ENCODE data around the gene FBH1. TPM values are rescaled to one million over a fixed set of nuclear protein-coding genes. Genes with fewer than 3 reads are reported as not detected.

Gene FBH1
- total RNA-seq, 1 donor from 2014 or later = 73.3 TPM

DNA sequence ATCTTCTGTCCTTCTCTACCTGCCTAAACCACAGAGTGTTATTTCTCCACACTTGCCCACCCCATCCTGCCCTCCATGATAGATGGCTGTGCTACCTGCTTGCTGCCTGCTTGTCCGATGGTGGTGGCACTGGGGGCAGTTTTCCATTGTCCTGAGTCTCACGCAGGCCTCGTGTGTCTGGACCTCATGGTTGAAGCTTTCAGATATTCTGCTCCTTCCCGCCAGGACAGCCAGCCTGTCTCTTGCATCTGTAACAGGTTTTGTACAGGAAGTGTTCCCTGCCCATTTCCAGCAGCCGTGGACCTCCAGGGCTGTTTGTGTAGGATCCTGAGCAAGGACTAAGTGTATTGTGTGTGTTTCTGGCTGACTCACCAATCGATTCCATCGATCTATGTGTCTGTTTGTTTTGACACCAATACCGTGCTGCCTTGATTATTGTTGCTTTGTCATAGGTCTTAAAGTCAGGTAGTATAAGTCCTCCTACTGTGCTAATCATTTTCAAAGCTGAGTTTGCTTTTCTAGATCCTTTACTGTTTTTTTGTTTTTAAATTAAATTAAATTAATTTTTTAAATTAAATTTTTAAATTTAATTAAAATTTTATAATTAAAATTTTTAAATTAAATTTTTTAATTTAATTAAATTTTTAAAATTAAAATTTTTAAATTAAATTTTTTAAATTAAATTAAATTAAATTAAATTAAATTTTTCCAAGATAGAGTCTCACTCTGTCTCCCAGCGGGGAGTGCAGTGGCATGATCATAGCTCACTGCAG lies 78.8 kb downstream of the FBH1 start:
- no peak for DNase-seq
- Histone ChIP-seq H3K4me1 (peaks cover 24% of the 10 kb centered on the region), H3K27ac (no peak overlapping the region), H3K4me3 (no peak overlapping the region), H3K27me3 (no peaks in the 10 kb centered on the region), H3K9me3 (no peaks in the 10 kb centered on the region), H3K36me3 (peaks cover 4% of the 10 kb centered on the region)
- TF ChIP-seq, protein P1, sequence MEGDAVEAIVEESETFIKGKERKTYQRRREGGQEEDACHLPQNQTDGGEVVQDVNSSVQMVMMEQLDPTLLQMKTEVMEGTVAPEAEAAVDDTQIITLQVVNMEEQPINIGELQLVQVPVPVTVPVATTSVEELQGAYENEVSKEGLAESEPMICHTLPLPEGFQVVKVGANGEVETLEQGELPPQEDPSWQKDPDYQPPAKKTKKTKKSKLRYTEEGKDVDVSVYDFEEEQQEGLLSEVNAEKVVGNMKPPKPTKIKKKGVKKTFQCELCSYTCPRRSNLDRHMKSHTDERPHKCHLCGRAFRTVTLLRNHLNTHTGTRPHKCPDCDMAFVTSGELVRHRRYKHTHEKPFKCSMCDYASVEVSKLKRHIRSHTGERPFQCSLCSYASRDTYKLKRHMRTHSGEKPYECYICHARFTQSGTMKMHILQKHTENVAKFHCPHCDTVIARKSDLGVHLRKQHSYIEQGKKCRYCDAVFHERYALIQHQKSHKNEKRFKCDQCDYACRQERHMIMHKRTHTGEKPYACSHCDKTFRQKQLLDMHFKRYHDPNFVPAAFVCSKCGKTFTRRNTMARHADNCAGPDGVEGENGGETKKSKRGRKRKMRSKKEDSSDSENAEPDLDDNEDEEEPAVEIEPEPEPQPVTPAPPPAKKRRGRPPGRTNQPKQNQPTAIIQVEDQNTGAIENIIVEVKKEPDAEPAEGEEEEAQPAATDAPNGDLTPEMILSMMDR (IDR thresholded peaks at IDR 0.05) = no peak
- ATAC-seq = no peak
- intact Hi-C loops (cut with DNase I) = no loop called here

DNA sequence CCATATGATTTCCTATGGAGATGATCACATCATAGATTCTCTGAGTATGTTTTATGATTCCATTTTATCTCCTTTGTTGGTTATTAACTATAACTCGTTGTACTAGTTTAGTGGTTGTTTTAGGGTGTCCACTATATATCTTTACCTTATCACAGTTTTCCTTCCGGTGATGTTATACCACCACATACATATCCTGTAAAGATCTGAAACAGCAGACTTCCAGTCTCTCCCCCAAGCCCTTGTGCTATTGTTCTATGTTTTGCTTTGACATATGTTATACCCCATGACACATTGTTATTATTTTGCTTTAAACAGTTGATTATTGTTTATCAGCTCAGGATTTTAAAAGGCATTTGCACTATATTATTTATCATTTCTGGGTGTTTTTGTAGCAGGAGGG lies 80.0 kb downstream of the FBH1 start:
- Histone ChIP-seq H3K4me3 (no peak overlapping the region), H3K36me3 (no peaks in the 10 kb centered on the region), H3K27ac (peak overlapping the region; percentile 17), H3K9me3 (no peaks in the 10 kb centered on the region), H3K27me3 (no peaks in the 10 kb centered on the region), H3K4me1 (peaks cover 31% of the 10 kb centered on the region)
- DNase-seq (no peak), ATAC-seq (no peak)
- intact Hi-C loops (cut with DNase I) = no loop called here
- TF ChIP-seq, protein P1 (IDR thresholded peaks at IDR 0.05) = no peak

DNA sequence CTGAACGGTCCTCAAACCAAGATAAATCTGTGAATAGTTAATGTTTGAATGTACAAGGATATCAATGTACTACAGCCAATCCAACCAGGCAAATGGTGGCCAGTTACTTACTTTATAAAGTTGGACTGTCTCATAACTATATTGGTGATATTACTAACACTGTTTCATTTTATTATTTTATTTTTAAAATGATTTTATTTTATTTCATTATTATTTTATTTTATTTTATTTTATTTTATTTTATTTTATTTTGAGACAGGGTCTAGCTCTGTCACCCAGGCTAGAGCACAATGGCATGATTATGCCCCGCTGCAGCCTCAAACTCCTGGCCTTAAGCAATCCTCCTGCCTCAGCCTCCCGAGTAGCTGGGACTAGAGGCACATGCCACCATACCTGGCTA lies 80.5 kb downstream of the FBH1 start:
- Histone ChIP-seq H3K4me3 (no peak overlapping the region), H3K4me1 (peaks cover 35% of the 10 kb centered on the region), H3K9me3 (no peaks in the 10 kb centered on the region), H3K27ac (peak overlapping the region; percentile 71), H3K36me3 (no peaks in the 10 kb centered on the region), H3K27me3 (no peaks in the 10 kb centered on the region)
- TF ChIP-seq, protein P1 (IDR thresholded peaks at IDR 0.05) = no peak
- no peak for ATAC-seq
- no peak for DNase-seq
- intact Hi-C loops (cut with DNase I) = no loop called here

DNA sequence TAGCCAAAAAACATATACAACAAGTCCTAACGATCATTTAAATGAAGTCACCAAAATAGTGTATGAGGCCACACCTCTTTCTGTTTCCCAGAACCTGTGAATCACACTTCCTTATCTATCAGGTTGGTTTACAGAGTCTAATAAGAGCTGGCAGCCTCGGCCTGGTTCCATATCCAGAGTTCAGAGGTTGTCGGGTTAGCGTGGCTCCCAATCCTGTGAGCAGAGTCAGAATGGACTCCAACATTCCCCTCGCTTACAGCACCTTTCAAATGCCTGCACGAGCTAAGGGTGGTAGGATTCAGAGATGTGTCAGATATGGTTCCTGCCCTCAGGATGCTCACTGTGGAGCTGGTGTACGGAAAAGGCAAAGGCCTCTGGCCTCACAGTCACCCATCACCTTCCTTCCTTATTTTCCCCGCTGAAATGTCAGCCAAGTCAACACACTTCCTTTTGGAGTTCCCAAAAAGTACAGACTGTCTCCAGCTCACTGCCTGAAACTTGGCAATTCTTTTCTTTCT lies 81.3 kb downstream of the FBH1 start:
- peak; percentile 73 for ATAC-seq
- Histone ChIP-seq H3K36me3 (no peaks in the 10 kb centered on the region), H3K9me3 (no peaks in the 10 kb centered on the region), H3K4me3 (no peak overlapping the region), H3K27me3 (no peaks in the 10 kb centered on the region), H3K4me1 (peaks cover 39% of the 10 kb centered on the region), H3K27ac (peak overlapping the region; percentile 71)
- intact Hi-C loops (cut with DNase I) = no loop called here
- DNase-seq = no peak
- TF ChIP-seq, protein P1 (IDR thresholded peaks at IDR 0.05) = no peak

DNA sequence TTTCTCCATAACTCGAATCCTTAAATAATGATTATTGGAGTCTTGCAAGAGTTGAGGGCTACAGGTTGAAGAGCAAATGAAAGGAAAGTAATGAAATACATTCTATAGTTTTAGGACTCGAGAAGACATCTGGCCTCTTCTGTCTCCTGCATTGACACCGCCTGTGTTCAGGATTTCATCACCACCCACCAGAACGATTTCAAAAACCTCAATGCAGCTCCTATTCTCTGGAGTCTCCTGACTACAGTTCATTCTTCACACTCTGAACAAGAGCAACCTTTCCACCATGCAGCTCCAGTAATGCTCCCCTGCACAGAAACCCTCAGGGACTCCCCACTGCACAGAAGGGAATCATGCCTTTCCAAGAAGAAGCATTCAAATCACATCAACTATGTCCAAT lies 81.8 kb downstream of the FBH1 start:
- intact Hi-C loops (cut with DNase I) = no loop called here
- peak overlapping the region; percentile 71 for H3K27ac ChIP-seq
- DNase-seq (no peak), ATAC-seq (no peak)
- H3K27me3 ChIP-seq = no peaks in the 10 kb centered on the region
- no peak overlapping the region for H3K4me3 ChIP-seq
- TF ChIP-seq, protein P1 (IDR thresholded peaks at IDR 0.05) = no peak
- no peaks in the 10 kb centered on the region for H3K36me3 ChIP-seq
- peaks cover 39% of the 10 kb centered on the region for H3K4me1 ChIP-seq
- H3K9me3 ChIP-seq = no peaks in the 10 kb centered on the region
